Measurements from ENCODE around the gene KRTAP5-5.
"Not testable (repeated sequence)": the region's sequence is repeated elsewhere in the genome, so short reads cannot be mapped to it uniquely, and the experiment has no call there.

The KRTAP5-5 gene

DNA sequence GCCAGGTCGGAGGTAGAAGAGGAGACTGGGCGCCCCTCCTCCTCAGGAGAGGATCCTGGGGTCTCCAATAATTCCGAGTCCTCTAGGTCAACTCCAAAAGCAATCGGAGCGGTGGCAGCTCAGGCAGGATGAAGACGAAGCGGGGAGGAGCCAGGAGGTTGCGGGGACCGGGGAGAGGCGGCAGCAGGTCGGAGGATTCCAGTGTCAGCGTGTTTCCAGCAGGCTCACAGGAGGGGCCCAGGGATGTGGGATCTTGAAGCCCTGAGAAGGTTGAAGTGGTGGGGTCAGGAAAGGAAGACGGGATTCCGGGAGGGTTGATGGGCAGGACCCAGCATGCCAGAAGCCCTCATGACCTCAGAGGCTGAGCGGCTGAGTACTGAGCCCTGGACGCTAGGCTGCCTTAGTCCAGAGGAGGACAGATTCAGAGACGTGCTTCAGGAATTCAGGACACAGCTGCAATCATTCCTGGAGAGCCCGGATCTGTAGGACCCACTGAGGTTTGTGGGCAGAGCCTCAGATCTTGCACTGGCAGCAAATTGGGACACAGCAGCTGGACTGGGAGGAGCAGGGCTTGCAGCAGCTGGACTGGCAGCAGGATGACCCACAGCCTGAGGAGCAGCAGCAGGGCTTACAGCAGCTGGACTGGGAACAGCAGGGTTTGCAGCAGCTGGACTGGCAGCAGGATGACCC lies 22.3 kb upstream of the KRTAP5-5 start:
- not testable (repeated sequence) for H3K14ac ChIP-seq (ENCODE audit: low read length); H4K91ac ChIP-seq (ENCODE audit: low read depth, low read length); H2BK120ac ChIP-seq (ENCODE audit: insufficient read depth, low read length, poor library complexity); H3K23ac ChIP-seq (ENCODE audit: low read length); H3K79me1 ChIP-seq (ENCODE audit: low read length); H3K4me2 ChIP-seq (ENCODE audit: low read length); H4K8ac ChIP-seq (ENCODE audit: low read depth, low read length); H2AFZ ChIP-seq (ENCODE audit: insufficient read depth, low read length, poor library complexity); H3K4me1 ChIP-seq (ENCODE audit: control insufficient read depth in 1 of 2, insufficient read depth in 2 of 2, low read length in 2 of 2); H2BK5ac ChIP-seq (ENCODE audit: low read depth, low read length, poor library complexity); DNase-seq; H3K4ac ChIP-seq (ENCODE audit: low read depth, low read length); H3K4me3 ChIP-seq (ENCODE audit: low read depth, low read length); H3K9ac ChIP-seq (ENCODE audit: low read length); H3K79me2 ChIP-seq (ENCODE audit: control insufficient read depth, insufficient read depth, low read length, poor library complexity); H3K9me3 ChIP-seq (ENCODE audit: insufficient read depth, low read depth, low read length); H3K27ac ChIP-seq (ENCODE audit: low read depth, low read length); H3K27me3 ChIP-seq (ENCODE audit: insufficient read depth, low read length); H4K12ac ChIP-seq (ENCODE audit: low read depth, low read length); H2BK12ac ChIP-seq (ENCODE audit: low read length); H3K18ac ChIP-seq (ENCODE audit: low read length); H3K36me3 ChIP-seq (ENCODE audit: control insufficient read depth in 1 of 2, insufficient read depth in 2 of 2, low read length in 2 of 2); H2AK5ac ChIP-seq (ENCODE audit: low read length)
- no CpG with 5 or more reads among the region's 18 CpGs for WGBS (ENCODE audit: extremely low coverage, insufficient coverage, insufficient read length)

DNA sequence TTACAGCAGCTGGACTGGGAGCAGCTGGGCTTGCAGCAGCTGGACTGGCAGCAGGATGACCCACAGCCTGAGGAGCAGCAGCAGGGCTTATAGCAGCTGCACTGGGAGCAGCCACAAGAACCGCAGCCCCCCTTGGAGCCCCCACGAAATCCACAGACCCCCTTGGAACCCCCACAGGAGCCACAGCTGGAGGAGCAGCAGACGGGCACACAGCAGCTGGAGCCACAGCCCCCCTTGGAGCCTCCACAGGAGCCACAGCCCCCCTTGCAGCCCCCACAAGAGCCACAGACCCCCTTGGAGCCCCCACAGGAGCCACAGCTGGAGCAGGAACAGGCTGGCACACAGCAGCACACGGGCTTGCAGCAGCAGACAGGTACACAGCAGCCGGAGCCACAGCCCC lies 21.7 kb upstream of the KRTAP5-5 start:
- not testable (repeated sequence) for H2BK12ac ChIP-seq (ENCODE audit: low read length); H2BK5ac ChIP-seq (ENCODE audit: low read depth, low read length, poor library complexity); H2BK120ac ChIP-seq (ENCODE audit: insufficient read depth, low read length, poor library complexity); H3K4ac ChIP-seq (ENCODE audit: low read depth, low read length); H3K36me3 ChIP-seq (ENCODE audit: control insufficient read depth in 1 of 2, insufficient read depth in 2 of 2, low read length in 2 of 2); H3K79me2 ChIP-seq (ENCODE audit: control insufficient read depth, insufficient read depth, low read length, poor library complexity); H4K8ac ChIP-seq (ENCODE audit: low read depth, low read length); H3K14ac ChIP-seq (ENCODE audit: low read length); H4K12ac ChIP-seq (ENCODE audit: low read depth, low read length); H3K23ac ChIP-seq (ENCODE audit: low read length); H3K4me3 ChIP-seq (ENCODE audit: low read depth, low read length); H3K4me1 ChIP-seq (ENCODE audit: control insufficient read depth in 1 of 2, insufficient read depth in 2 of 2, low read length in 2 of 2); H3K9ac ChIP-seq (ENCODE audit: low read length); H3K9me3 ChIP-seq (ENCODE audit: insufficient read depth, low read depth, low read length); H2AK5ac ChIP-seq (ENCODE audit: low read length); H3K18ac ChIP-seq (ENCODE audit: low read length); H3K27me3 ChIP-seq (ENCODE audit: insufficient read depth, low read length); H2AFZ ChIP-seq (ENCODE audit: insufficient read depth, low read length, poor library complexity); DNase-seq; H3K79me1 ChIP-seq (ENCODE audit: low read length); H4K91ac ChIP-seq (ENCODE audit: low read depth, low read length); H3K27ac ChIP-seq (ENCODE audit: low read depth, low read length); H3K4me2 ChIP-seq (ENCODE audit: low read length)
- WGBS (ENCODE audit: extremely low coverage, insufficient coverage, insufficient read length): no CpG with 5 or more reads among the region's 5 CpGs

DNA sequence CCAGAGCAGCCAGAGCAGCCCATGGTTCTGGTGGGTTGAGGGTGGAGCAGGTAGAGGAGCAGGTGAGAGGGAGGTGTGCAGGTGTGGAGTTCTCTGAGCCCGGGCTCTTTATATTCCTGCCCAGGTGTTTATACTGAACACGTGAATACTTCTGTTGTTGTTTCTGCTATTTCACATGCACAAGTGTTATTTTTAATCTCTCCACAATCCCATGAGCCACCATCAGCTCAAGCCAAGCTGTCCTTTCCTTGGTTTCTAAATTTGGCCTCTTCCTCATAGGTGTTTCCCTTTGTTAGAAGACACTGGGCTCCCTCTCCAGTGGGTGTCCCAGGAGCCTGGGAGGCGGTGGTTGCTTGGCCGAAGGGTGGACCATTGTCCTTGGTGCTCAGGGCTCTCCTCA lies 21.2 kb upstream of the KRTAP5-5 start, which contains the start of gene KRTAP5-3:
KRTAP5-3 (minus strand) TSS at position 101 of the 400 bp plus-strand sequence; CDS start at position 23, 78 bp downstream.
- no peak within 1 kb of the TSS for H3K23ac ChIP-seq (ENCODE audit: low read length)
- H2BK120ac ChIP-seq (ENCODE audit: insufficient read depth, low read length, poor library complexity): no peak within 1 kb of the TSS
- H4K91ac ChIP-seq (ENCODE audit: low read depth, low read length): no peak within 1 kb of the TSS
- no CpG with 5 or more reads among the region's 4 CpGs for WGBS (ENCODE audit: extremely low coverage, insufficient coverage, insufficient read length)
- H3K4me1 ChIP-seq (ENCODE audit: control insufficient read depth in 1 of 2, insufficient read depth in 2 of 2, low read length in 2 of 2): no peaks in the 10 kb centered on the region
- no peak within 1 kb of the TSS for H3K9ac ChIP-seq (ENCODE audit: low read length)
- no peak within 1 kb of the TSS for H3K27ac ChIP-seq (ENCODE audit: low read depth, low read length)
- H3K14ac ChIP-seq (ENCODE audit: low read length): no peak within 1 kb of the TSS
- no peak within 1 kb of the TSS for H4K12ac ChIP-seq (ENCODE audit: low read depth, low read length)
- H2AFZ ChIP-seq (ENCODE audit: insufficient read depth, low read length, poor library complexity): no peak within 1 kb of the TSS
- no peaks in the 10 kb centered on the region for H3K27me3 ChIP-seq (ENCODE audit: insufficient read depth, low read length)
- no peaks in the 10 kb centered on the region for H3K36me3 ChIP-seq (ENCODE audit: control insufficient read depth in 1 of 2, insufficient read depth in 2 of 2, low read length in 2 of 2)
- H3K79me2 ChIP-seq (ENCODE audit: control insufficient read depth, insufficient read depth, low read length, poor library complexity): no peaks in the 10 kb centered on the region
- H3K18ac ChIP-seq (ENCODE audit: low read length): no peak within 1 kb of the TSS
- no peak within 1 kb of the TSS for H2BK5ac ChIP-seq (ENCODE audit: low read depth, low read length, poor library complexity)
- H3K4ac ChIP-seq (ENCODE audit: low read depth, low read length): no peak within 1 kb of the TSS
- H3K4me3 ChIP-seq (ENCODE audit: low read depth, low read length): no peak within 1 kb of the TSS
- H3K4me2 ChIP-seq (ENCODE audit: low read length): no peak within 1 kb of the TSS
- no peaks in the 10 kb centered on the region for H3K79me1 ChIP-seq (ENCODE audit: low read length)
- no peak within 1 kb of the TSS for H2BK12ac ChIP-seq (ENCODE audit: low read length)
- no peak for DNase-seq
- H4K8ac ChIP-seq (ENCODE audit: low read depth, low read length): no peak within 1 kb of the TSS
- H2AK5ac ChIP-seq (ENCODE audit: low read length): no peak within 1 kb of the TSS
- H3K9me3 ChIP-seq (ENCODE audit: insufficient read depth, low read depth, low read length): peaks cover 1% of the 10 kb centered on the region

DNA sequence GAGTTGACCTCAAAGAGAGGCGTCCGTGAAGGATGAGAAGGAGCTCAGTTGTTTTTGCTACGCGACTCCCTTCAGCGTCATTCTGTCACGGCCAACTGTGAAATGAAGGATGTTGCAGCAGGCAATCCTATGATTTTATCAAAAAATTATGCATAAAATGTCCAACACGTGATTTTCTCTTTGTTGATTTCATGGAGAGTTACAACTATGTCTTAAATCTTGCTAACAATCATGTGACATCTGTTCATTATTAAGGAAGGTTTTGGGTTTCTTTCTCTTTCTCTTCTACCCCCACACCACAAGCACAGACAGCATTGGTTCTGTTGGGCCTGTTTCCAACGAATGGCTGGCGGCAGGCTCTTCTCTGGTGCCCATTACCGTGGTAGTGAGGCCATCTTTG lies 11.3 kb upstream of the KRTAP5-5 start:
- DNase-seq: no peak
- no peak overlapping the region for H3K14ac ChIP-seq (ENCODE audit: low read length)
- H3K23ac ChIP-seq (ENCODE audit: low read length): no peak overlapping the region
- no peak overlapping the region for H3K4me3 ChIP-seq (ENCODE audit: low read depth, low read length)
- no peak overlapping the region for H2BK120ac ChIP-seq (ENCODE audit: insufficient read depth, low read length, poor library complexity)
- no peak overlapping the region for H2BK12ac ChIP-seq (ENCODE audit: low read length)
- H3K9ac ChIP-seq (ENCODE audit: low read length): no peak overlapping the region
- H3K79me1 ChIP-seq (ENCODE audit: low read length): no peaks in the 10 kb centered on the region
- H3K4me2 ChIP-seq (ENCODE audit: low read length): no peak overlapping the region
- no peak overlapping the region for H2AFZ ChIP-seq (ENCODE audit: insufficient read depth, low read length, poor library complexity)
- no CpG with 5 or more reads among the region's 10 CpGs for WGBS (ENCODE audit: extremely low coverage, insufficient coverage, insufficient read length)
- no peak overlapping the region for H3K18ac ChIP-seq (ENCODE audit: low read length)
- H3K79me2 ChIP-seq (ENCODE audit: control insufficient read depth, insufficient read depth, low read length, poor library complexity): no peaks in the 10 kb centered on the region
- no peak overlapping the region for H2BK5ac ChIP-seq (ENCODE audit: low read depth, low read length, poor library complexity)
- no peak overlapping the region for H3K27ac ChIP-seq (ENCODE audit: low read depth, low read length)
- H3K4me1 ChIP-seq (ENCODE audit: control insufficient read depth in 1 of 2, insufficient read depth in 2 of 2, low read length in 2 of 2): no peaks in the 10 kb centered on the region
- H4K8ac ChIP-seq (ENCODE audit: low read depth, low read length): no peak overlapping the region
- no peak overlapping the region for H4K91ac ChIP-seq (ENCODE audit: low read depth, low read length)
- no peaks in the 10 kb centered on the region for H3K36me3 ChIP-seq (ENCODE audit: control insufficient read depth in 1 of 2, insufficient read depth in 2 of 2, low read length in 2 of 2)
- H4K12ac ChIP-seq (ENCODE audit: low read depth, low read length): no peak overlapping the region
- H2AK5ac ChIP-seq (ENCODE audit: low read length): no peak overlapping the region
- H3K9me3 ChIP-seq (ENCODE audit: insufficient read depth, low read depth, low read length): peaks cover 10% of the 10 kb centered on the region
- H3K4ac ChIP-seq (ENCODE audit: low read depth, low read length): no peak overlapping the region
- no peaks in the 10 kb centered on the region for H3K27me3 ChIP-seq (ENCODE audit: insufficient read depth, low read length)

Measured in trophoblast cell (in vitro differentiated cells and primary cell).